Neural crest cell (in vitro differentiated cells): ENCODE results near the gene SPATA13. TPM values are rescaled to one million over a fixed set of nuclear protein-coding genes. Genes with fewer than 3 reads are reported as not detected.

Source experiments
- DNase-seq: peaks from one replicate; pipeline ENCODE4 v3.0.0; 2021; ENCODE audit warnings: low read depth, mixed read lengths, low spot score
- H3K27ac Mint-ChIP-seq: one replicate; pipeline ENCODE4 v1.8.0; 2021; ENCODE audit warnings: mild to moderate bottlenecking, mixed read lengths; ENCODE audit not compliant: unreplicated experiment
- H3K27me3 Mint-ChIP-seq: 2 replicates; pipeline ENCODE4 v1.8.0; 2021; ENCODE audit warnings: low read depth, mild to moderate bottlenecking, mixed read lengths
- H3K36me3 Mint-ChIP-seq: 2 replicates; pipeline ENCODE4 v1.8.0; 2021; ENCODE audit warnings: low read depth, mild to moderate bottlenecking, mixed read lengths
- H3K4me1 Mint-ChIP-seq: 2 replicates; pipeline ENCODE4 v1.8.0; 2021; ENCODE audit warnings: mixed read lengths
- H3K4me3 Mint-ChIP-seq: one replicate; pipeline ENCODE4 v1.8.0; 2021; ENCODE audit warnings: mild to moderate bottlenecking, mixed read lengths
- H3K9me3 Mint-ChIP-seq: 2 replicates; pipeline ENCODE4 v1.8.0; 2021; ENCODE audit warnings: mixed read lengths
- CTCF ChIP-seq: fragments of 200-600 bp; sonication (generic); conservative IDR thresholded peaks from 2 replicates; pipeline ENCODE4 v1.5.0; 2021; ENCODE audit warnings: antibody characterized with exemption, mild to moderate bottlenecking
- total RNA-seq: library from RNA; stranded (reverse); gene quantifications from 2 replicates; pipeline ENCODE4 v1.2.1, GENCODE V29; 2021

The SPATA13 gene
- total RNA-seq, 1 donor from 2014 or later, result 45.8 TPM

- Mint-ChIP-seq H3K9me3 (no peaks in the 10 kb centered on the region), H3K4me1 (peaks cover 68% of the 10 kb centered on the region), H3K4me3 (peak overlapping the region; percentile 89), H3K27ac (peak overlapping the region; percentile 67), H3K36me3 (peaks cover 6% of the 10 kb centered on the region), H3K27me3 (no peaks in the 10 kb centered on the region)
- no peak for TF ChIP-seq CTCF
- no peak for DNase-seq
These were observed 673 bp downstream of the SPATA13 start for GRCh38 chr13:24161010-24161775.

GRCh38 chr13:24161980-24162525, 1.5 kb downstream of the SPATA13 start:
- Mint-ChIP-seq H3K36me3 (peaks cover 8% of the 10 kb centered on the region), H3K4me1 (peaks cover 74% of the 10 kb centered on the region), H3K4me3 (peak overlapping the region; percentile 89), H3K27ac (no peak overlapping the region), H3K27me3 (no peaks in the 10 kb centered on the region), H3K9me3 (no peaks in the 10 kb centered on the region)
- DNase-seq, result no peak
- no peak for TF ChIP-seq CTCF

- peaks cover 78% of the 10 kb centered on the region for H3K4me1 Mint-ChIP-seq
- H3K36me3 Mint-ChIP-seq, result peaks cover 10% of the 10 kb centered on the region
- H3K9me3 Mint-ChIP-seq, result no peaks in the 10 kb centered on the region
- peak overlapping the region; percentile 89 for H3K4me3 Mint-ChIP-seq
- H3K27ac Mint-ChIP-seq, result no peak overlapping the region
- H3K27me3 Mint-ChIP-seq, result no peaks in the 10 kb centered on the region
- no peak for TF ChIP-seq CTCF
- DNase-seq, result no peak
These were observed 2.1 kb downstream of the SPATA13 start for GRCh38 chr13:24162604-24163003.

- no peak for TF ChIP-seq CTCF
- no peaks in the 10 kb centered on the region for H3K9me3 Mint-ChIP-seq
- H3K27ac Mint-ChIP-seq, result no peak overlapping the region
- H3K4me1 Mint-ChIP-seq, result peaks cover 84% of the 10 kb centered on the region
- DNase-seq, result no peak
- peaks cover 12% of the 10 kb centered on the region for H3K36me3 Mint-ChIP-seq
- no peaks in the 10 kb centered on the region for H3K27me3 Mint-ChIP-seq
- peak overlapping the region; percentile 45 for H3K4me3 Mint-ChIP-seq
These were observed 5.2 kb downstream of the SPATA13 start for GRCh38 chr13:24165746-24166145.

- no peak overlapping the region for H3K27ac Mint-ChIP-seq
- peaks cover 83% of the 10 kb centered on the region for H3K4me1 Mint-ChIP-seq
- no peak for DNase-seq
These were observed 6.0 kb downstream of the SPATA13 start for GRCh38 chr13:24166561-24166960.

More at GRCh38 chr13:24166561-24166960, 6.0 kb downstream of the SPATA13 start:
- H3K4me3 Mint-ChIP-seq, result no peak overlapping the region
- TF ChIP-seq CTCF, result no peak
- H3K9me3 Mint-ChIP-seq, result no peaks in the 10 kb centered on the region
- no peaks in the 10 kb centered on the region for H3K27me3 Mint-ChIP-seq
- H3K36me3 Mint-ChIP-seq, result peaks cover 15% of the 10 kb centered on the region
